ENCODE measurements around the gene GPATCH8.
A peak's percentile ranks its signal among the peaks of the same experiment; 100 is the strongest.

The GPATCH8 gene

DNA sequence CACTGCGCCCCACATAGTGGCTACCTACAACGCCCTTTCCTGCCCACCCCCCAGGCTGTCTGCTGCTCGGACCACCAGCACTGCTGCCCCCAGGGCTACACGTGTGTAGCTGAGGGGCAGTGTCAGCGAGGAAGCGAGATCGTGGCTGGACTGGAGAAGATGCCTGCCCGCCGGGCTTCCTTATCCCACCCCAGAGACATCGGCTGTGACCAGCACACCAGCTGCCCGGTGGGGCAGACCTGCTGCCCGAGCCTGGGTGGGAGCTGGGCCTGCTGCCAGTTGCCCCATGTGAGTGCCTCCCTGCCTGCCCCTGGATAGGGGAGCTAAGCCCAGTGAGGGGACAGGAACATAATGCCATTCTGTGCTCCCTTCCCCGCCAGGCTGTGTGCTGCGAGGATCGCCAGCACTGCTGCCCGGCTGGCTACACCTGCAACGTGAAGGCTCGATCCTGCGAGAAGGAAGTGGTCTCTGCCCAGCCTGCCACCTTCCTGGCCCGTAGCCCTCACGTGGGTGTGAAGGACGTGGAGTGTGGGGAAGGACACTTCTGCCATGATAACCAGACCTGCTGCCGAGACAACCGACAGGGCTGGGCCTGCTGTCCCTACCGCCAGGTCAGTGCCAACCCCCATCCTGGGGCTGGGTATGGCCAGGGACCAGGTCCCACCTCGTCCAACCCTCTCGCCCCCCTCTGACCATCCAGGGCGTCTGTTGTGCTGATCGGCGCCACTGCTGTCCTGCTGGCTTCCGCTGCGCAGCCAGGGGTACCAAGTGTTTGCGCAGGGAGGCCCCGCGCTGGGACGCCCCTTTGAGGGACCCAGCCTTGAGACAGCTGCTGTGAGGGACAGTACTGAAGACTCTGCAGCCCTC, 151.0 kb downstream of the GPATCH8 start:
- DNase-seq = no peak

DNA sequence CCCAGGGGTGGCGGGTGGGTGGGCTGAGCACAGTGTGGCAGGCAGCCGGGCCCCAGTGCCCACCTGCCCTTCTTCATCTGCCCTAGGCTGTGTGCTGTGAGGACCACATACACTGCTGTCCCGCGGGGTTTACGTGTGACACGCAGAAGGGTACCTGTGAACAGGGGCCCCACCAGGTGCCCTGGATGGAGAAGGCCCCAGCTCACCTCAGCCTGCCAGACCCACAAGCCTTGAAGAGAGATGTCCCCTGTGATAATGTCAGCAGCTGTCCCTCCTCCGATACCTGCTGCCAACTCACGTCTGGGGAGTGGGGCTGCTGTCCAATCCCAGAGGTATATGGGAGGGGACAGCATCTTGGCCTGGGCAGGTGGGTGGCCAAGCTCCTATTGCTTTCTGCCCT, 151.7 kb downstream of the GPATCH8 start:
- DNase-seq = no peak

DNA sequence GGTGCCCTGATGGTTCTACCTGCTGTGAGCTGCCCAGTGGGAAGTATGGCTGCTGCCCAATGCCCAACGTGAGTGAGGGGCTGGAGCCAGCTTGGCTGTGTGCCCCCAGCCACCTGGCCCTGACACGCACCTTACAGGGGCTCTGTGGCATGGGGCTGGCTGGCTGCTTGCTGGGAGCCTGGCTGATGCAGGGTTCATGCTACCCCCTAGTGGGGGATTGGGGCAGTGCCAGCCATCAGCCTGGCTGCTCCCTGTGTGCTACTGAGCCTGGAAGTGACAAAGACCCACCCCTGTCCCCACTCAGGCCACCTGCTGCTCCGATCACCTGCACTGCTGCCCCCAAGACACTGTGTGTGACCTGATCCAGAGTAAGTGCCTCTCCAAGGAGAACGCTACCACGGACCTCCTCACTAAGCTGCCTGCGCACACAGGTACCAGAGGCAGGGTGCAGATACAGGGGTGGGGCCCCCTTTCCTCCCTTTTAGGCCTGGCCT, 152.4 kb downstream of the GPATCH8 start:
- peak; percentile 58 for DNase-seq

DNA sequence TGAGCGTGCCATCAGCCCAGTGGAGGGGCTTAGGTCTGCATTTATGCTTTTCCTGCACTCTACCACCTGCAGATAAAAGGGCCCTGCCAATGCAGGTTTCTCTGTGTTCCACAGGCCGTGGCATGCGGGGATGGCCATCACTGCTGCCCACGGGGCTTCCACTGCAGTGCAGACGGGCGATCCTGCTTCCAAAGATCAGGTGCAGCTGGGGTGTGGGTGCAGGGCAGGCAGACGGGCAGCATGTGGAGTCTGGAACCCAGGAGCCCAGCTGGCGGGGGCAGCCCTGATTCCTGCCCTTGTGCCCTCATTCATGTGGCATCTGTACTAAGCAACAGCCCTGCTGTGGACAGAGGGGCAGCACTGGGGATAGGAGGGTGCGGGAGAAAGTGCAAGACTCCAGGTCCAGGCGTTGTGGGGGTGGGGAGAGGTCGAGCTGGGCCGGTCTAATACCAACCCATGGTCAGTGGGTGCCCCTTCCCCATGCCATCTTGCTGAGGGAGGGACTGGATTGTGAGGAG, 153.6 kb downstream of the GPATCH8 start:
- DNase-seq = no peak

- no peak for DNase-seq
Measured at GRCh38 chr17:44348988-44349364, 154.2 kb downstream of the GPATCH8 start.

- DNase-seq = no peak
Measured at GRCh38 chr17:44348234-44348987, 154.8 kb downstream of the GPATCH8 start.

All from NCI-H345 (cell line).